ENCODE measurements around the gene RESF1.

Gene RESF1

GRCh38 chr12:31951939-31952338 lies 7.3 kb upstream of the RESF1 start:
- TF ChIP-seq ZFX (IDR thresholded peaks at IDR 0.05) (no peak), CTCF (conservative IDR thresholded peaks at IDR 0.05) (no peak)
- no peak overlapping the region for H3K27ac ChIP-seq

- no peak overlapping the region for H3K27ac ChIP-seq
- TF ChIP-seq ZFX (IDR thresholded peaks at IDR 0.05): no peak
- TF ChIP-seq CTCF (conservative IDR thresholded peaks at IDR 0.05): no peak
Measured at GRCh38 chr12:31952418-31952817, 6.8 kb upstream of the RESF1 start.

GRCh38 chr12:31954925-31955858 lies 4.0 kb upstream of the RESF1 start:
- TF ChIP-seq ZFX (IDR thresholded peaks at IDR 0.05) (no peak), CTCF (conservative IDR thresholded peaks at IDR 0.05) (no peak)
- H3K27ac ChIP-seq: no peak overlapping the region

- TF ChIP-seq CTCF (conservative IDR thresholded peaks at IDR 0.05) (no peak), ZFX (IDR thresholded peaks at IDR 0.05) (no peak)
- H3K27ac ChIP-seq: peak overlapping the region; percentile 75
Measured at GRCh38 chr12:31958569-31959160, 550 bp upstream of the RESF1 start.

GRCh38 chr12:31959701-31960391 lies 631 bp downstream of the RESF1 start:
- TF ChIP-seq CTCF (conservative IDR thresholded peaks at IDR 0.05) (peak; percentile 47), ZFX (IDR thresholded peaks at IDR 0.05) (peak; percentile 64)
- peak overlapping the region; percentile 75 for H3K27ac ChIP-seq

- no peak overlapping the region for H3K27ac ChIP-seq
- TF ChIP-seq ZFX (IDR thresholded peaks at IDR 0.05) (no peak), CTCF (conservative IDR thresholded peaks at IDR 0.05) (no peak)
Measured at GRCh38 chr12:31961137-31961536, 1.9 kb downstream of the RESF1 start.

- TF ChIP-seq CTCF (conservative IDR thresholded peaks at IDR 0.05) (no peak), ZFX (IDR thresholded peaks at IDR 0.05) (no peak)
- H3K27ac ChIP-seq: no peak overlapping the region
Measured at GRCh38 chr12:31962076-31962475, 2.9 kb downstream of the RESF1 start.

All from C4-2B (cell line).